Endodermal cell (in vitro differentiated cells): Measurements from ENCODE around the gene MBOAT7. TPM values are rescaled to one million over a fixed set of nuclear protein-coding genes. Genes with fewer than 3 reads are reported as not detected.

Experiments
- DNase-seq: peaks from one replicate; pipeline ENCODE4 v3.0.0-alpha.2; 2017
- H3K27ac ChIP-seq: 2 replicates; pipeline ENCODE4 v1.5.1; 2013; ENCODE audit warnings: mild to moderate bottlenecking, low read depth, low read length, moderate library complexity
- H3K27me3 ChIP-seq: 2 replicates; pipeline ENCODE4 v1.6.1; 2013; ENCODE audit warnings: mild to moderate bottlenecking, low read length, moderate library complexity; ENCODE audit not compliant: insufficient read depth, control insufficient read depth, poor library complexity, severe bottlenecking
- H3K36me3 ChIP-seq: 2 replicates; pipeline ENCODE4 v1.7.0; 2013; ENCODE audit warnings: mild to moderate bottlenecking, low read length, moderate library complexity; ENCODE audit not compliant: control insufficient read depth, insufficient read depth
- H3K4me1 ChIP-seq: one replicate; pipeline ENCODE4 v1.7.0; 2013; ENCODE audit warnings: low read length; ENCODE audit not compliant: control insufficient read depth, insufficient read depth
- H3K4me3 ChIP-seq: 2 replicates; pipeline ENCODE4 v1.5.1; 2013; ENCODE audit warnings: mild to moderate bottlenecking, low read length, moderate library complexity
- H3K9ac ChIP-seq: 2 replicates; pipeline ENCODE4 v1.6.1; 2013; ENCODE audit warnings: mild to moderate bottlenecking, low read length, moderate library complexity; ENCODE audit not compliant: poor library complexity, severe bottlenecking; ENCODE audit errors: extremely low read depth
- H3K9me3 ChIP-seq: 2 replicates; pipeline ENCODE4 v1.6.1; 2013; ENCODE audit warnings: mild to moderate bottlenecking, low read length, moderate library complexity; ENCODE audit not compliant: control insufficient read depth
- H3K27ac Mint-ChIP-seq: 2 replicates; pipeline ENCODE4 v1.8.0; 2020; ENCODE audit warnings: mixed read lengths
- H3K27me3 Mint-ChIP-seq: 2 replicates; pipeline ENCODE4 v1.8.0; 2021; ENCODE audit warnings: mild to moderate bottlenecking, mixed read lengths; ENCODE audit not compliant: insufficient read depth
- H3K36me3 Mint-ChIP-seq: 2 replicates; pipeline ENCODE4 v1.8.0; 2020; ENCODE audit warnings: low read depth, mixed read lengths
- H3K4me1 Mint-ChIP-seq: 2 replicates; pipeline ENCODE4 v1.8.0; 2020; ENCODE audit warnings: mixed read lengths
- H3K4me3 Mint-ChIP-seq: 2 replicates; pipeline ENCODE4 v1.8.0; 2020; ENCODE audit warnings: mild to moderate bottlenecking, moderate library complexity, mixed read lengths
- H3K9me3 Mint-ChIP-seq: 2 replicates; pipeline ENCODE4 v1.8.0; 2020; ENCODE audit warnings: mild to moderate bottlenecking, mixed read lengths
- CTCF ChIP-seq: fragments of 200-600 bp; sonication (generic); conservative IDR thresholded peaks from 2 replicates; pipeline ENCODE4 v1.5.0; 2021; ENCODE audit warnings: antibody characterized with exemption, mild to moderate bottlenecking
- WGBS, 2 experiments: methylation state at CpG; one replicate each; pipeline versions ENCODE4 v1.1.5 to v1.1.7; 2013; ENCODE audit warnings: missing lambda C conversion rate in 2 of 2, mixed read lengths in 1 of 2; ENCODE audit not compliant: insufficient coverage in 1 of 2, insufficient read length in 1 of 2; 5-methylcytosine and 5-hydroxymethylcytosine counted together
- total RNA-seq, 2 donors: library from RNA; stranded (reverse); fragmentation: NEBNext Ultra II Directional in 1 of 2; extraction: Animal tissue kit (Norgen Biotek cat#: 25700) in 1 of 2; gene quantifications; 2 replicates in 1 of 2; 3 replicates in 1 of 2; pipeline ENCODE4 v1.2.1, GENCODE V29; 2021

Gene MBOAT7
- total RNA-seq, 2 donors from 2014 or later = 126 to 131 TPM

- Mint-ChIP-seq H3K36me3 (peaks cover 72% of the 10 kb centered on the region), H3K9me3 (no peaks in the 10 kb centered on the region), H3K27me3 (no peaks in the 10 kb centered on the region), H3K27ac (no peak overlapping the region), H3K4me1 (no peaks in the 10 kb centered on the region), H3K4me3 (no peak overlapping the region)
- no peaks in the 10 kb centered on the region for H3K9me3 ChIP-seq
- DNase-seq = no peak
- H3K4me1 ChIP-seq = no peaks in the 10 kb centered on the region
- H3K27ac ChIP-seq = no peak overlapping the region
- TF ChIP-seq CTCF = no peak
- H3K9ac ChIP-seq = no peak overlapping the region
- WGBS, 2 experiments = 97 to 98% methylated on average over 17 of the region's 17 CpGs
- no peaks in the 10 kb centered on the region for H3K27me3 ChIP-seq
- H3K36me3 ChIP-seq = peaks cover 59% of the 10 kb centered on the region
- H3K4me3 ChIP-seq = no peak overlapping the region
Measured at GRCh38 chr19:54123682-54124081, 65.7 kb downstream of the MBOAT7 start.

Other genes starting within 250 kb of the MBOAT7 start
- 1 to 10 TPM in 1 of 2 donors, under 1 TPM in 1; 0.48 to 4.8 TPM for gene CACNG8, start 226.6 kb downstream of the MBOAT7 start, total RNA-seq
- gene CACNG6, start 197.9 kb downstream of the MBOAT7 start, total RNA-seq = 1 to 10 TPM in 1 of 2 donors, under 1 TPM in 1; 0.92 to 1.8 TPM
- not detected for gene VSTM1, start 125.7 kb downstream of the MBOAT7 start, total RNA-seq
- gene TARM1, start 108.2 kb downstream of the MBOAT7 start, total RNA-seq = not detected
- under 1 TPM; 0.20 to 0.44 TPM for gene OSCAR, start 88.8 kb downstream of the MBOAT7 start, total RNA-seq
- 100 to 1,000 TPM; 196 to 229 TPM for gene NDUFA3, start 86.7 kb downstream of the MBOAT7 start, total RNA-seq
- gene TFPT, start 73.9 kb downstream of the MBOAT7 start, total RNA-seq = 10 to 100 TPM; 19.5 to 21.6 TPM
- gene PRPF31, start 73.8 kb downstream of the MBOAT7 start, total RNA-seq = 10 to 100 TPM; 79.0 to 85.5 TPM
- gene CNOT3, start 51.8 kb downstream of the MBOAT7 start, total RNA-seq = 10 to 100 TPM; 78.9 to 82.7 TPM
- 1 to 10 TPM; 3.6 to 4.0 TPM for gene LENG1, start 29.9 kb downstream of the MBOAT7 start, total RNA-seq
- gene TMC4, start 16.4 kb downstream of the MBOAT7 start, total RNA-seq = 10 to 100 TPM; 32.7 to 46.6 TPM
- 10 to 100 TPM; 26.0 to 27.5 TPM for gene TSEN34, start 1.7 kb upstream of the MBOAT7 start, total RNA-seq
- 1,000 to 10,000 TPM; 1,302 to 1,460 TPM for gene RPS9, start 11.3 kb upstream of the MBOAT7 start, total RNA-seq
- gene LILRB3, start 33.4 kb upstream of the MBOAT7 start, total RNA-seq = not detected
- gene LILRA6, start 53.2 kb upstream of the MBOAT7 start, total RNA-seq = not detected
- not detected for gene LILRB5, start 67.7 kb upstream of the MBOAT7 start, total RNA-seq
- gene LILRB2, start 91.5 kb upstream of the MBOAT7 start, total RNA-seq = not detected
- gene LILRA5, start 123.6 kb upstream of the MBOAT7 start, total RNA-seq = not detected
- not detected for gene LILRA4, start 149.6 kb upstream of the MBOAT7 start, total RNA-seq
- gene LAIR1, start 175.4 kb upstream of the MBOAT7 start, total RNA-seq = not detected
- gene TTYH1, start 225.9 kb upstream of the MBOAT7 start, total RNA-seq = 1 to 10 TPM; 1.0 to 2.0 TPM